ENCODE measurements around the gene SIGLEC11. TPM values are rescaled to one million over a fixed set of nuclear protein-coding genes. Genes with fewer than 3 reads are reported as not detected.

The SIGLEC11 gene
- total and polyA plus RNA-seq, 2 of the 13 experiments (the other 11 are each of a cell fraction or from before 2014, with no cell fraction given): not detected

GRCh38 chr19:49929121-49929610 is 31.8 kb downstream of the SIGLEC11 start, which contains the start of the genes ATF5 and NUP62 (continued):
- TF ChIP-seq EP300 (IDR thresholded peaks at IDR 0.05; ENCODE audit: low read depth in 2 of 2, low read length in 2 of 2): no peak
- peak; percentile 50; the same call in 1 of the 2 replicates for TF ChIP-seq EP300 (CRISPR knock-in tag; IDR thresholded peaks at IDR 0.05; ENCODE audit: borderline replicate concordance)
- peak; percentile 80; the same call in 1 of the 2 replicates for TF ChIP-seq ZFP1 (CRISPR knock-in tag; IDR thresholded peaks at IDR 0.05)
- TF ChIP-seq ZSCAN12 (CRISPR knock-in tag; IDR thresholded peaks at IDR 0.05): 0 out of 2 replicates have a peak, but pooled peaks have one; percentile 64
- TF ChIP-seq KLF13 (CRISPR knock-in tag; IDR thresholded peaks at IDR 0.05): 0 out of 2 replicates have a peak, but pooled peaks have one; percentile 65
- TF ChIP-seq ZNF207 (IDR thresholded peaks at IDR 0.05; ENCODE audit: borderline replicate concordance): no peak
- peak; percentile 63; the same call in 1 of the 2 replicates for TF ChIP-seq ZNF569 (CRISPR knock-in tag; IDR thresholded peaks at IDR 0.05; ENCODE audit: borderline replicate concordance)
- TF ChIP-seq, protein P1, sequence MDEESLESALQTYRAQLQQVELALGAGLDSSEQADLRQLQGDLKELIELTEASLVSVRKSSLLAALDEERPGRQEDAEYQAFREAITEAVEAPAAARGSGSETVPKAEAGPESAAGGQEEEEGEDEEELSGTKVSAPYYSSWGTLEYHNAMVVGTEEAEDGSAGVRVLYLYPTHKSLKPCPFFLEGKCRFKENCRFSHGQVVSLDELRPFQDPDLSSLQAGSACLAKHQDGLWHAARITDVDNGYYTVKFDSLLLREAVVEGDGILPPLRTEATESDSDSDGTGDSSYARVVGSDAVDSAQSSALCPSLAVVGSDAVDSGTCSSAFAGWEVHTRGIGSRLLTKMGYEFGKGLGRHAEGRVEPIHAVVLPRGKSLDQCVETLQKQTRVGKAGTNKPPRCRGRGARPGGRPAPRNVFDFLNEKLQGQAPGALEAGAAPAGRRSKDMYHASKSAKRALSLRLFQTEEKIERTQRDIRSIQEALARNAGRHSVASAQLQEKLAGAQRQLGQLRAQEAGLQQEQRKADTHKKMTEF (CRISPR knock-in tag; IDR thresholded peaks at IDR 0.05): no peak; the same call in 1 of the 2 replicates
- peak; percentile 97; the same call in 1 of the 2 replicates for TF ChIP-seq KDM5B (CRISPR knock-in tag; IDR thresholded peaks at IDR 0.05; ENCODE audit: borderline replicate concordance)
- no peak for TF ChIP-seq NFIB (CRISPR knock-in tag; IDR thresholded peaks at IDR 0.05; ENCODE audit: borderline replicate concordance)
- no peak for TF ChIP-seq ZNF646 (CRISPR knock-in tag; IDR thresholded peaks at IDR 0.05)
- peak; percentile 72 for TF ChIP-seq KMT2A (CRISPR knock-in tag; IDR thresholded peaks at IDR 0.05)
- TF ChIP-seq ZBTB49 (CRISPR knock-in tag; IDR thresholded peaks at IDR 0.05; ENCODE audit: borderline replicate concordance): 0 out of 2 replicates have a peak, but pooled peaks have one; percentile 28
- peak; percentile 90 for TF ChIP-seq IKZF4 (CRISPR knock-in tag; IDR thresholded peaks at IDR 0.05; ENCODE audit: borderline replicate concordance, low read depth, not compliant biosample characterization)
- peak; percentile 84 for TF ChIP-seq MED8 (CRISPR knock-in tag; IDR thresholded peaks at IDR 0.05; ENCODE audit: insufficient replicate concordance)
- no peak for TF ChIP-seq ZSCAN25 (CRISPR knock-in tag; IDR thresholded peaks at IDR 0.05)
- TF ChIP-seq FOXA3 (CRISPR knock-in tag; IDR thresholded peaks at IDR 0.05): 0 out of 2 replicates have a peak, but pooled peaks have one; percentile 17
